Measurements from ENCODE around the gene EPN1. TPM values are rescaled to one million over a fixed set of nuclear protein-coding genes. Genes with fewer than 3 reads are reported as not detected.

Gene EPN1
- total and polyA plus RNA-seq, 2 of the 8 experiments (the other 6 are each of a cell fraction or from before 2014, with no cell fraction given) = 49.6 to 200 TPM

GRCh38 chr19:55698256-55698655 lies 23.2 kb downstream of the EPN1 start (continued):
- TF ChIP-seq ASH2L (IDR thresholded peaks at IDR 0.05; ENCODE audit: low read length) (no peak), RAD21 (IDR thresholded peaks at IDR 0.05 in 1 of 2, conservative IDR thresholded peaks at IDR 0.05 in 1 of 2; ENCODE audit: low read depth in 2 of 2, low read length in 2 of 2) (no peak), TCF12 (IDR thresholded peaks at IDR 0.05; ENCODE audit: low read depth, low read length) (no peak), CHD1 (IDR thresholded peaks at IDR 0.05; ENCODE audit: low read depth, low read length) (no peak), SIX5 (IDR thresholded peaks at IDR 0.05; ENCODE audit: low read depth, low read length) (no peak), TAF7 (optimal IDR thresholded peaks at IDR 0.05; ENCODE audit: borderline replicate concordance, low read depth, low read length) (no peak), RFX5 (IDR thresholded peaks at IDR 0.05; ENCODE audit: borderline replicate concordance, low read depth, low read length) (no peak), SP4 (IDR thresholded peaks at IDR 0.05; ENCODE audit: low read length) (no peak), CHD7 (IDR thresholded peaks at IDR 0.05; ENCODE audit: insufficient replicate concordance, low read length) (no peak), CTBP2 (IDR thresholded peaks at IDR 0.05; ENCODE audit: borderline replicate concordance, insufficient read depth, insufficient read length, low read length) (no peak)

All from H1 (cell line).